ENCODE data around the gene CHD9. TPM values are rescaled to one million over a fixed set of nuclear protein-coding genes. Genes with fewer than 3 reads are reported as not detected.

The CHD9 gene
- total RNA-seq, 1 donor from 2014 or later = 77.4 TPM

DNA sequence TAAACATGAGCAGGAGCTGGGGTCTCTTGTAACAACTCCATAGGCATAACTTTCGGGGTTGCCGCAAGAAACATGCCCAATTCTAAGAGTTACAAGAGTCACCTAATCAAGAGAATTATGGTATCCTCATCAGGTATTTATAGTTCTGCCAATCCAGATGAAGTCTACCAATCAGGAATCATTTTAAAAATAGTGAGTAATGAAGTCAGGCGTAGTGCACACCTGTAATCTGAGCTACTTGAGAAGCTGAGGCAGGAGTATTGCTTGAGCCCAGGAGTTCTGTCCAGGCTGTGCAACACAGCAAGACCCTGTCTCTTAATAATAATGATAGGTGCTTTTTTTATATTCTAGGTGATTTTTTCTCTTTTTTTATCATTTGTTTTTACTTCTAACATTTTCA, 251.0 kb downstream of the CHD9 start:
- Histone ChIP-seq H3K79me2 (ENCODE audit: insufficient read depth, low read length) (no peaks in the 10 kb centered on the region), H3K4me1 (ENCODE audit: insufficient read depth, low read length) (no peaks in the 10 kb centered on the region), H3K36me3 (ENCODE audit: insufficient read depth, low read length) (peaks cover 44% of the 10 kb centered on the region), H3K27me3 (ENCODE audit: insufficient read depth, low read length) (no peaks in the 10 kb centered on the region), H4K20me1 (ENCODE audit: insufficient read depth, low read length) (peaks cover 6% of the 10 kb centered on the region), H3K4me2 (ENCODE audit: low read length) (no peak overlapping the region), H3K9ac (ENCODE audit: low read length) (no peak overlapping the region), H2AFZ (ENCODE audit: low read depth, low read length) (no peak overlapping the region), H3K4me3 (ENCODE audit: insufficient read depth, low read depth, low read length) (no peak overlapping the region), H3K9me3 (ENCODE audit: insufficient read depth, low read depth, low read length) (no peaks in the 10 kb centered on the region), H3K27ac (ENCODE audit: low read depth, low read length) (no peak overlapping the region)
- peaks cover 28% of the 10 kb centered on the region for H3K36me3 Mint-ChIP-seq (ENCODE audit: low read depth, unreplicated experiment)
- no peaks in the 10 kb centered on the region for H3K27me3 Mint-ChIP-seq (ENCODE audit: low read depth, unreplicated experiment)
- FAIRE-seq (no peak), DNase-seq (ENCODE audit: low read depth) (no peak)
- H3K4me1 Mint-ChIP-seq (ENCODE audit: low read depth, unreplicated experiment) = no peaks in the 10 kb centered on the region
- no peak overlapping the region for H3K27ac Mint-ChIP-seq (ENCODE audit: unreplicated experiment)
- no peak for TF ChIP-seq EZH2 (IDR thresholded peaks at IDR 0.05; ENCODE audit: insufficient read depth, low read length)
- TF ChIP-seq, protein P1, sequence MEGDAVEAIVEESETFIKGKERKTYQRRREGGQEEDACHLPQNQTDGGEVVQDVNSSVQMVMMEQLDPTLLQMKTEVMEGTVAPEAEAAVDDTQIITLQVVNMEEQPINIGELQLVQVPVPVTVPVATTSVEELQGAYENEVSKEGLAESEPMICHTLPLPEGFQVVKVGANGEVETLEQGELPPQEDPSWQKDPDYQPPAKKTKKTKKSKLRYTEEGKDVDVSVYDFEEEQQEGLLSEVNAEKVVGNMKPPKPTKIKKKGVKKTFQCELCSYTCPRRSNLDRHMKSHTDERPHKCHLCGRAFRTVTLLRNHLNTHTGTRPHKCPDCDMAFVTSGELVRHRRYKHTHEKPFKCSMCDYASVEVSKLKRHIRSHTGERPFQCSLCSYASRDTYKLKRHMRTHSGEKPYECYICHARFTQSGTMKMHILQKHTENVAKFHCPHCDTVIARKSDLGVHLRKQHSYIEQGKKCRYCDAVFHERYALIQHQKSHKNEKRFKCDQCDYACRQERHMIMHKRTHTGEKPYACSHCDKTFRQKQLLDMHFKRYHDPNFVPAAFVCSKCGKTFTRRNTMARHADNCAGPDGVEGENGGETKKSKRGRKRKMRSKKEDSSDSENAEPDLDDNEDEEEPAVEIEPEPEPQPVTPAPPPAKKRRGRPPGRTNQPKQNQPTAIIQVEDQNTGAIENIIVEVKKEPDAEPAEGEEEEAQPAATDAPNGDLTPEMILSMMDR (IDR thresholded peaks at IDR 0.05; ENCODE audit: insufficient read depth, low read depth, low read length) = no peak
- H3K9me3 Mint-ChIP-seq (ENCODE audit: unreplicated experiment) = no peaks in the 10 kb centered on the region
- no peak overlapping the region for H3K4me3 Mint-ChIP-seq (ENCODE audit: unreplicated experiment)

DNA sequence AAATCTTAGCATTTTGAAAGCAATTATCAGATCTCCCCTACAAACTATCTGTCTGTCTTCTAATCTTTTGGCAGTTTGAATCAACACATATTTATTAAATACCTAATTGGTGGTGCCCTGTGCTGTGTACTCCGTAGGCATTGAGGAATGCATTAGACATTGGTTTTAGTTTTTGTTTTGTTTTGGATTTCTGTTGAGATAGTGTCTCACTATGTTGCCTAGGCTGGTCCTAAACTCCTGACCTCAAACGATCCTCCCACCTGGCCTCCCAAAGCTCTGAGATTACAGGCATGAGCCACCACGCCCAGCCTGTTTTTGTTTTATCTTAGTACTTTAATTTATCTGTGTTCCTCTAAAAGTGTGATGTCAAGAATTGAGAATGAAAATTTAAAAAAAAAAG, 254.7 kb downstream of the CHD9 start:
- peaks cover 45% of the 10 kb centered on the region for H3K36me3 ChIP-seq (ENCODE audit: insufficient read depth, low read length)

DNA sequence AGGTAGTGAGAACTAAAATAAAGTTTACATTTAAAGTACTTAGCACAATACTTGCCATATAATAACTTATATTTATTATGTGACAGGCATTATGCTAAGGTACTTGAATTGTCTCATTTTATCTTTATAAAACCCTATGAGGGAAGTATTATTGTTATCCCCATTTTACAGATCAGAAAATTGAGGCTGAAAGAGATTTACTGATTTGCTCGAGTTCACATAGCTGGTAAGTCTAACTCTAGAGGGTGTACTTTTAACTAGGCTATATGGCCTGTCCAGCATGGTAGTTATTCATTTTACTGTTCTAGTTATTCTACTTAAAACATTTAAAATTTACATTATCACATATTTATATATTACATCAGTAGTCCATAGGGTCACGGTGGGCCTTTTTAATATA, 266.2 kb downstream of the CHD9 start:
- H3K4me3 ChIP-seq (ENCODE audit: insufficient read depth, low read depth, low read length) = no peak overlapping the region
- Mint-ChIP-seq H3K4me1 (ENCODE audit: low read depth, unreplicated experiment) (no peaks in the 10 kb centered on the region), H3K36me3 (ENCODE audit: low read depth, unreplicated experiment) (peaks cover 18% of the 10 kb centered on the region), H3K27ac (ENCODE audit: unreplicated experiment) (no peak overlapping the region), H3K4me3 (ENCODE audit: unreplicated experiment) (no peak overlapping the region), H3K9me3 (ENCODE audit: unreplicated experiment) (no peaks in the 10 kb centered on the region), H3K27me3 (ENCODE audit: low read depth, unreplicated experiment) (no peaks in the 10 kb centered on the region)
- no peak for FAIRE-seq
- TF ChIP-seq EZH2 (IDR thresholded peaks at IDR 0.05; ENCODE audit: insufficient read depth, low read length) = no peak
- TF ChIP-seq, protein P1 (IDR thresholded peaks at IDR 0.05; ENCODE audit: insufficient read depth, low read depth, low read length) = no peak
- H3K27me3 ChIP-seq (ENCODE audit: insufficient read depth, low read length) = no peaks in the 10 kb centered on the region
- no peak overlapping the region for H2AFZ ChIP-seq (ENCODE audit: low read depth, low read length)
- H3K4me2 ChIP-seq (ENCODE audit: low read length) = no peak overlapping the region
- no peaks in the 10 kb centered on the region for H3K9me3 ChIP-seq (ENCODE audit: insufficient read depth, low read depth, low read length)
- H3K4me1 ChIP-seq (ENCODE audit: insufficient read depth, low read length) = no peaks in the 10 kb centered on the region
- H3K27ac ChIP-seq (ENCODE audit: low read depth, low read length) = no peak overlapping the region
- H4K20me1 ChIP-seq (ENCODE audit: insufficient read depth, low read length) = no peaks in the 10 kb centered on the region
- H3K36me3 ChIP-seq (ENCODE audit: insufficient read depth, low read length) = peaks cover 45% of the 10 kb centered on the region
- DNase-seq (ENCODE audit: low read depth) = no peak
- H3K9ac ChIP-seq (ENCODE audit: low read length) = no peak overlapping the region
- H3K79me2 ChIP-seq (ENCODE audit: insufficient read depth, low read length) = no peaks in the 10 kb centered on the region

More for the DNA sequence above, 254.7 kb downstream of the CHD9 start:
- no peak overlapping the region for H3K4me3 Mint-ChIP-seq (ENCODE audit: unreplicated experiment)
- H3K27ac Mint-ChIP-seq (ENCODE audit: unreplicated experiment) = no peak overlapping the region
- no peak for TF ChIP-seq EZH2 (IDR thresholded peaks at IDR 0.05; ENCODE audit: insufficient read depth, low read length)
- TF ChIP-seq, protein P1 (IDR thresholded peaks at IDR 0.05; ENCODE audit: insufficient read depth, low read depth, low read length) = no peak
- H3K9me3 Mint-ChIP-seq (ENCODE audit: unreplicated experiment) = no peaks in the 10 kb centered on the region
- H3K36me3 Mint-ChIP-seq (ENCODE audit: low read depth, unreplicated experiment) = peaks cover 13% of the 10 kb centered on the region
- peaks cover 6% of the 10 kb centered on the region for H4K20me1 ChIP-seq (ENCODE audit: insufficient read depth, low read length)
- no peak overlapping the region for H2AFZ ChIP-seq (ENCODE audit: low read depth, low read length)
- DNase-seq (ENCODE audit: low read depth) = no peak
- no peaks in the 10 kb centered on the region for H3K4me1 ChIP-seq (ENCODE audit: insufficient read depth, low read length)
- no peaks in the 10 kb centered on the region for H3K4me1 Mint-ChIP-seq (ENCODE audit: low read depth, unreplicated experiment)
- H3K79me2 ChIP-seq (ENCODE audit: insufficient read depth, low read length) = no peaks in the 10 kb centered on the region
- no peak overlapping the region for H3K27ac ChIP-seq (ENCODE audit: low read depth, low read length)
- no peak overlapping the region for H3K4me3 ChIP-seq (ENCODE audit: insufficient read depth, low read depth, low read length)
- FAIRE-seq = no peak
- H3K9me3 ChIP-seq (ENCODE audit: insufficient read depth, low read depth, low read length) = no peaks in the 10 kb centered on the region
- no peaks in the 10 kb centered on the region for H3K27me3 ChIP-seq (ENCODE audit: insufficient read depth, low read length)
- H3K4me2 ChIP-seq (ENCODE audit: low read length) = no peak overlapping the region
- H3K27me3 Mint-ChIP-seq (ENCODE audit: low read depth, unreplicated experiment) = no peaks in the 10 kb centered on the region
- H3K9ac ChIP-seq (ENCODE audit: low read length) = no peak overlapping the region

All from astrocyte (in vitro differentiated cells and primary cell).